ENCODE data around the gene GPR35. TPM values are rescaled to one million over a fixed set of nuclear protein-coding genes. Genes with fewer than 3 reads are reported as not detected.

The GPR35 gene
- total and polyA plus RNA-seq, 2 of the 13 experiments (the other 11 are each of a cell fraction or from before 2014, with no cell fraction given), result 27.1 to 44.2 TPM

DNA sequence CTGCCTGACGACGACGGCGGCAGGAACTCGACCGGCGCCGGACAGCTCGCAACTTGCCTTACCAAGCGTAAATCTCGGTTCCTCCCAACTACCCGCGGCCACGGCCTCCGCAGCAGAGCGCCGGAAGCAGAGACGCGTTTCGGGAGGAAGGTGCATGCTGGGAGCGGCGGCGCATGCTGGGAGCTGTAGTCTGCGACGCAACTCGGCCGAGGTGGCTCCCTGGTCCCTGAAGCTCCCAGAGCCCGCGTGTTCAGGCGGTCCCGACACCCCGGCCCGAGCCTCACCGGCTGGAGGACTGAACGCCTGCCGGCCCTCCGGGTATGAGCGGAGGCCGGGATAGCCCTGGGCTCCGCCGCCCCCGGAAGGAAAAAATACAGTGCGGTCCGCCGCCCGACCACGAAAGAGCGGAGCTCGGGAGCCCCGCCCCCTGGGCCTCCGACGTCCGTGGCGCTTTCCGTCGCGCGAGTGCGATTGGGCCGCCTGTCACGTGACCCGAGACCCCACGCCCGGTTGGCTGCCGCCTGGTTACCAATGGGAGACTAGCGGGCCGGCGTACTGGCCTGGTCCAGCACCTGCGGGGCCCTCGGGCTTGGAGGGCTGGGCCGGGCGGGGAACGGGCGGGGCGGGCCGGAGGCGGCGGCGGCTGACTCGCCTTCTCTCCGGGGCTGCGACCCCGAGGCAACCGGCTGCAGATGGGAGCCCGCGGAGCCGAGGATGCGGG lies 38.9 kb upstream of the GPR35 start, which contains the start of gene CAPN10 (continued):
- TF ChIP-seq ZNF275 (CRISPR knock-in tag; IDR thresholded peaks at IDR 0.05; ENCODE audit: borderline replicate concordance) (peak; percentile 76), TCF7 (IDR thresholded peaks at IDR 0.05; ENCODE audit: low read depth) (no peak), ZSCAN22 (CRISPR knock-in tag; IDR thresholded peaks at IDR 0.05) (no peak), ZFP91 (CRISPR knock-in tag; IDR thresholded peaks at IDR 0.05; ENCODE audit: borderline replicate concordance) (peak; percentile 75), ZFP1 (CRISPR knock-in tag; IDR thresholded peaks at IDR 0.05) (no peak), FOXO1 (CRISPR knock-in tag; IDR thresholded peaks at IDR 0.05) (peak; percentile 71; the same call in 1 of the 2 replicates), ZBTB4 (CRISPR knock-in tag; IDR thresholded peaks at IDR 0.05; ENCODE audit: borderline replicate concordance) (peak; percentile 67), JARID2 (CRISPR knock-in tag; IDR thresholded peaks at IDR 0.05; ENCODE audit: insufficient replicate concordance) (peak; percentile 88), MED13 (CRISPR knock-in tag; IDR thresholded peaks at IDR 0.05) (no peak), ZNF652 (CRISPR knock-in tag; IDR thresholded peaks at IDR 0.05; ENCODE audit: borderline replicate concordance, low read depth) (no peak), ZNF558 (CRISPR knock-in tag; IDR thresholded peaks at IDR 0.05; ENCODE audit: borderline replicate concordance) (peak; percentile 64; the same call in 1 of the 2 replicates), EHMT2 (IDR thresholded peaks at IDR 0.05; ENCODE audit: borderline replicate concordance, low read depth, low read length) (no peak), ZNF333 (CRISPR knock-in tag; IDR thresholded peaks at IDR 0.05; ENCODE audit: borderline replicate concordance) (peak; percentile 65; the same call in 1 of the 2 replicates), FOXC1 (CRISPR knock-in tag; IDR thresholded peaks at IDR 0.05; ENCODE audit: borderline replicate concordance) (peak; percentile 76; the same call in 1 of the 2 replicates), ZNF329 (CRISPR knock-in tag; IDR thresholded peaks at IDR 0.05; ENCODE audit: low read depth) (no peak)
- TF ChIP-seq, protein P1, sequence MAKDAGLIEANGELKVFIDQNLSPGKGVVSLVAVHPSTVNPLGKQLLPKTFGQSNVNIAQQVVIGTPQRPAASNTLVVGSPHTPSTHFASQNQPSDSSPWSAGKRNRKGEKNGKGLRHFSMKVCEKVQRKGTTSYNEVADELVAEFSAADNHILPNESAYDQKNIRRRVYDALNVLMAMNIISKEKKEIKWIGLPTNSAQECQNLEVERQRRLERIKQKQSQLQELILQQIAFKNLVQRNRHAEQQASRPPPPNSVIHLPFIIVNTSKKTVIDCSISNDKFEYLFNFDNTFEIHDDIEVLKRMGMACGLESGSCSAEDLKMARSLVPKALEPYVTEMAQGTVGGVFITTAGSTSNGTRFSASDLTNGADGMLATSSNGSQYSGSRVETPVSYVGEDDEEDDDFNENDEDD (CRISPR knock-in tag; IDR thresholded peaks at IDR 0.05; ENCODE audit: borderline replicate concordance), result peak; percentile 63; the same call in 1 of the 2 replicates
- TF ChIP-seq, protein P2, sequence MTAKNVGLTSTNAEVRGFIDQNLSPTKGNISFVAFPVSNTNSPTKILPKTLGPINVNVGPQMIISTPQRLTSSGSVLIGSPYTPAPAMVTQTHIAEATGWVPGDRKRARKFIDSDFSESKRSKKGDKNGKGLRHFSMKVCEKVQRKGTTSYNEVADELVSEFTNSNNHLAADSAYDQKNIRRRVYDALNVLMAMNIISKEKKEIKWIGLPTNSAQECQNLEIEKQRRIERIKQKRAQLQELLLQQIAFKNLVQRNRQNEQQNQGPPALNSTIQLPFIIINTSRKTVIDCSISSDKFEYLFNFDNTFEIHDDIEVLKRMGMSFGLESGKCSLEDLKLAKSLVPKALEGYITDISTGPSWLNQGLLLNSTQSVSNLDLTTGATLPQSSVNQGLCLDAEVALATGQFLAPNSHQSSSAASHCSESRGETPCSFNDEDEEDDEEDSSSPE (CRISPR knock-in tag; IDR thresholded peaks at IDR 0.05), result peak; percentile 7; the same call in 1 of the 2 replicates
- TF ChIP-seq, protein P3, sequence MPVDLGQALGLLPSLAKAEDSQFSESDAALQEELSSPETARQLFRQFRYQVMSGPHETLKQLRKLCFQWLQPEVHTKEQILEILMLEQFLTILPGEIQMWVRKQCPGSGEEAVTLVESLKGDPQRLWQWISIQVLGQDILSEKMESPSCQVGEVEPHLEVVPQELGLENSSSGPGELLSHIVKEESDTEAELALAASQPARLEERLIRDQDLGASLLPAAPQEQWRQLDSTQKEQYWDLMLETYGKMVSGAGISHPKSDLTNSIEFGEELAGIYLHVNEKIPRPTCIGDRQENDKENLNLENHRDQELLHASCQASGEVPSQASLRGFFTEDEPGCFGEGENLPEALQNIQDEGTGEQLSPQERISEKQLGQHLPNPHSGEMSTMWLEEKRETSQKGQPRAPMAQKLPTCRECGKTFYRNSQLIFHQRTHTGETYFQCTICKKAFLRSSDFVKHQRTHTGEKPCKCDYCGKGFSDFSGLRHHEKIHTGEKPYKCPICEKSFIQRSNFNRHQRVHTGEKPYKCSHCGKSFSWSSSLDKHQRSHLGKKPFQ (CRISPR knock-in tag; IDR thresholded peaks at IDR 0.05; ENCODE audit: insufficient replicate concordance), result no peak
